22Rv1 (cell line): ENCODE results near the gene NOC2L.

Experiments
- ZFX ChIP-seq: fragments of 450-650 bp; IDR thresholded peaks from 2 replicates; pipeline ENCODE4 v1.6.1; 2017; ENCODE audit warnings: antibody characterized with exemption, borderline replicate concordance
- TF ChIP-seq, protein P1 (sequence below): fragments of 450-650 bp; IDR thresholded peaks from 2 replicates; pipeline ENCODE4 v1.5.1; 2017; ENCODE audit warnings: mild to moderate bottlenecking

DNA sequence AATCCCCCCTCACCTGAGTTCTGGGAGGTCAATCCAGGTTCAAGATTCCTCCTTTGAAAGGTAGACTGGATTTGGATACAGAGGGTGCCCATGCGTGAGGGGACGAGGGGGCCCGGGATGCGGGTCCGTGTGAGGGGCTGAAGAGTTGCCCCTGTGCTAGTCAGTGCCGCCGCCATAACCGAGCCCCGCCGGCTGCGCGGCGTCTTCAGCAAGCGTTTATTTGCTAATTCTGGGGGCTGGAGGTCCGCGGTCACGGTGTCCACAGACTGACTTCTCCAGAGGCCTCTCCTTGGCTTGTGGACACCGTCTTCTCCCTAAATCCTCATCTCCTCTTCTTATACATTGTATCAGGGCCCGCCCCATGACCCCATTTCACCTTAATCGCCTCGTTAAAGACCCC is 56.3 kb downstream of the NOC2L start:
- TF ChIP-seq, protein P1, sequence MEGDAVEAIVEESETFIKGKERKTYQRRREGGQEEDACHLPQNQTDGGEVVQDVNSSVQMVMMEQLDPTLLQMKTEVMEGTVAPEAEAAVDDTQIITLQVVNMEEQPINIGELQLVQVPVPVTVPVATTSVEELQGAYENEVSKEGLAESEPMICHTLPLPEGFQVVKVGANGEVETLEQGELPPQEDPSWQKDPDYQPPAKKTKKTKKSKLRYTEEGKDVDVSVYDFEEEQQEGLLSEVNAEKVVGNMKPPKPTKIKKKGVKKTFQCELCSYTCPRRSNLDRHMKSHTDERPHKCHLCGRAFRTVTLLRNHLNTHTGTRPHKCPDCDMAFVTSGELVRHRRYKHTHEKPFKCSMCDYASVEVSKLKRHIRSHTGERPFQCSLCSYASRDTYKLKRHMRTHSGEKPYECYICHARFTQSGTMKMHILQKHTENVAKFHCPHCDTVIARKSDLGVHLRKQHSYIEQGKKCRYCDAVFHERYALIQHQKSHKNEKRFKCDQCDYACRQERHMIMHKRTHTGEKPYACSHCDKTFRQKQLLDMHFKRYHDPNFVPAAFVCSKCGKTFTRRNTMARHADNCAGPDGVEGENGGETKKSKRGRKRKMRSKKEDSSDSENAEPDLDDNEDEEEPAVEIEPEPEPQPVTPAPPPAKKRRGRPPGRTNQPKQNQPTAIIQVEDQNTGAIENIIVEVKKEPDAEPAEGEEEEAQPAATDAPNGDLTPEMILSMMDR: no peak
- TF ChIP-seq ZFX: no peak
